Fibroblast of the aortic adventitia (primary cell): ENCODE measurements around the gene SNX27. TPM values are rescaled to one million over a fixed set of nuclear protein-coding genes. Genes with fewer than 3 reads are reported as not detected.
"Not testable (repeated sequence)": the region's sequence is repeated elsewhere in the genome, so short reads cannot be mapped to it uniquely, and the experiment has no call there.

ENCODE experiments used
- DNase-seq: peaks from one replicate; pipeline ENCODE4 v3.0.0-alpha.2; 2010; ENCODE audit warnings: low read depth
- H3K4me3 ChIP-seq: 2 replicates; pipeline ENCODE4 v1.5.1; 2011; ENCODE audit warnings: low read depth, mild to moderate bottlenecking, control low read depth, low read length, moderate library complexity
- total RNA-seq: library from RNA; depleted of rRNA; stranded (reverse); fragments of >200 nt; gene quantifications from 2 replicates; pipeline ENCODE4 v1.2.3, GENCODE V29; 2012; ENCODE audit warnings: low replicate concordance
- TF ChIP-seq, protein P1 (sequence below): IDR thresholded peaks from 2 replicates; pipeline ENCODE4 v1.5.1; 2011; ENCODE audit warnings: mild to moderate bottlenecking, low read length, control low read depth, inconsistent platforms; ENCODE audit not compliant: insufficient read depth

Gene SNX27
- total RNA-seq, 1 donor, result 28.6 TPM

DNA sequence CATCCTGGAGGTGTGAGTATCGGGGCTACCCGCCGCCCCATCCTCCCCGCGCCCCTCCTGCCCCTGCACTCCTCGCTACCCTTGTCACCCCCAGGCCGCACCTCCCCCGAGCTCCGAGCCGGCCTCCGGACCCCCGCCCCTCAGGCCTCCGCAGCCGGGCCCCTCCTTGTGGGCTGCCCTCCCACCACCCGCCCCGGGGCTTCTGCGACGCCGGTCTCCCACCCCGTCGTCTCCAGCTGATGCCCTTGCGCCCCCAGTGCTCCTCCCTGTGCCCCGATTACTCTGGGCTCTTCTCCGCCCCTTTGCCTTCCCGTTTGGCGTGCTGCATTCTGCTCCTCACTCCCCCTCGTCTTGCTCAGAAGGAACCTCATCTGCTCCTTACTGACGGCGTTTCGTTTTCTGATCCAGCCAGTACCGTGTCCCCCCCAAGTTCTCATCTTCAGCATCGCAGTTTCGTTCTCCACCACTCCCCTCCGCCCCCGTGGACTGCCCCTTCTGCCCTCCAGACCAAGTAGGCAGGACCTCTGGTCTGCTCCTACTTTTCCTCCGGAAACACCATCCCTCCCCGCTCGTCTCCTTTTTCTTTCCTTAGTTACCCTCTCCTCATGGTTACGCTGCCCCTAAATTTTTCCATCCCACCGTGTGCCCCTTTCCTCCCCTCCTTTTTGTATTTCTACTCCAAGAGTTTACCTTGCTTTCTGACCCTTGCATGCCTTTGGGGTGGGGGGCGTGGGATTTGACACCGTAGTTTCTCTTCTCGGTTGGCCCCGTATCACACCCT lies 841 bp downstream of the SNX27 start:
- TF ChIP-seq, protein P1, sequence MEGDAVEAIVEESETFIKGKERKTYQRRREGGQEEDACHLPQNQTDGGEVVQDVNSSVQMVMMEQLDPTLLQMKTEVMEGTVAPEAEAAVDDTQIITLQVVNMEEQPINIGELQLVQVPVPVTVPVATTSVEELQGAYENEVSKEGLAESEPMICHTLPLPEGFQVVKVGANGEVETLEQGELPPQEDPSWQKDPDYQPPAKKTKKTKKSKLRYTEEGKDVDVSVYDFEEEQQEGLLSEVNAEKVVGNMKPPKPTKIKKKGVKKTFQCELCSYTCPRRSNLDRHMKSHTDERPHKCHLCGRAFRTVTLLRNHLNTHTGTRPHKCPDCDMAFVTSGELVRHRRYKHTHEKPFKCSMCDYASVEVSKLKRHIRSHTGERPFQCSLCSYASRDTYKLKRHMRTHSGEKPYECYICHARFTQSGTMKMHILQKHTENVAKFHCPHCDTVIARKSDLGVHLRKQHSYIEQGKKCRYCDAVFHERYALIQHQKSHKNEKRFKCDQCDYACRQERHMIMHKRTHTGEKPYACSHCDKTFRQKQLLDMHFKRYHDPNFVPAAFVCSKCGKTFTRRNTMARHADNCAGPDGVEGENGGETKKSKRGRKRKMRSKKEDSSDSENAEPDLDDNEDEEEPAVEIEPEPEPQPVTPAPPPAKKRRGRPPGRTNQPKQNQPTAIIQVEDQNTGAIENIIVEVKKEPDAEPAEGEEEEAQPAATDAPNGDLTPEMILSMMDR, result no peak
- DNase-seq, result no peak
- peak overlapping the region; percentile 91 for H3K4me3 ChIP-seq

DNA sequence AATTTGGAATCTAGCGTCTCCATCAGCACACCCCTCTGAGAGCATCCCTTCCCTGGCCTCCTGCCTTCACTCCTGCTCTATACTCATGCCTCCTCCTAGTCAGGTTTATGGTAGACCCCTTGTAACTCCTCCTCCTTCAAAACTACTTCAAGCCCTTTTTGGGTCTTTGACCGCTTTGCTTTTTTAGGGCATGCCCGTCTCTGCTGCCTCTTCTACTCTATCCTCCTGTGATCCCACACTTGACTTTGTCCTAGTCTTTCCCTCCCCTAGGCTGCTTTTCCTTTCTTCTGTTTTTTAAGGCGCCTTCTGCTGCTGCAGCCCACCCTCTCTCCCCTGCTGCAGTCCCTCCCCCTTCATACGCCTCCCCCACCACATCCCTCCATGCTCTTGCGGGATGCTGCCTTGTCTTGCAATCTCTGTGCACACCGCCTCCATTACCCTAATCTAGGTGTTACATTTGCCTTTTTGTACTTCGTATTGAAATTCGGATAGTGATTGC lies 1.5 kb downstream of the SNX27 start:
- no peak for DNase-seq
- TF ChIP-seq, protein P1, result no peak
- H3K4me3 ChIP-seq, result peak overlapping the region; percentile 91

DNA sequence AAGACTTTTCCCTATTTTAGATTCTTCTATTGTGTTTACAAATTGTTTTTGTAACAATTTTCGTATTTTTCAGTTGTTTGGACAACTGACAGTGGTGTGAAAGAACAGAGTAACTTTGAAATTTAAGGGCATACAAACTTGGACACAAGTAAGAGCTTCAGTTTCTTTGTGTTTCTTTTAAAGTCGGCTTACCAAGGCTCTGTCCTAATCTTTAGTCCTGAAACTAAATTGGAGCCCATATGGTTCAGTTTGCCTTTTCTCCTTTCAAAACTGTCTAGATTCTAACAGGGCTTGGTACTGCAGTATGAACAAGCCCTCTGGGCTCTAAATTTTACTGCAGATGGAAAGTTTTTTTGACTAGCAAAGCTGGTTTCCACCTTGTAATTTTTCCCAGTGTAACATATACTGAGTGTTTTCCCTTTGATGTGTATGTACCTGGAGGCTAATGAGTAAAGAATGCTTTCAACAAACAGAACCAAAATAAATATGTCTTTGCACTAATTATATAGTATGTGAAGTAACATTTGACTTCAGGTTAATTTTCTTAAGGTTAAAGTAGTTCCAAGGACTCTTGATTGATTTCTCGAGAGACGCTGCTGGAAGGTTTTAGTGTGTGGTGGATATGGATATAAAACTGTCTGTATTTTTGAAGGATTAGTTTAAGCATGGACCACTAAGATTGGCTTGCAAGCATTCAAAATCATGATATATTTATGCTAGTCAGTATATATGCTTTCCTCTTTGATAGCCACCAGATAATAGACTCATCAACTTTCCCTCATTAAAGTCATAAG lies 4.1 kb downstream of the SNX27 start:
- TF ChIP-seq, protein P1, result no peak
- no peak overlapping the region for H3K4me3 ChIP-seq
- no peak for DNase-seq

DNA sequence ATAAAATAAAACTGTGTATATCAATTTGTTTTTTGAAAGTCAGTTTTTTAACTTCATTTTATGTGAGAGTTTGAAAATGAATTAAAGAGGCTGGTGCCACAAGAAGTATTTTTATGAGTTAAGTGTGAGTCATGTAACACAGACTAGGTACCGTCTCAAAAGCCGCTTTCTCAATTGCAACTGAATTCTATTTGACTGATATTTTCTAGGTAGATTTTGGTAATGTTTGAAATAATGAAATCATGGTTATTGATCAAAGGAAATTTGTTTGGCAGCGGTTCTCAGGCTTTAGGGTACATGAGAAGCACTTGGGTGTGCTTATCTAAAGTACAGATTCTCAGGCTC lies 4.6 kb downstream of the SNX27 start:
- DNase-seq, result no peak
- TF ChIP-seq, protein P1, result no peak
- no peak overlapping the region for H3K4me3 ChIP-seq

DNA sequence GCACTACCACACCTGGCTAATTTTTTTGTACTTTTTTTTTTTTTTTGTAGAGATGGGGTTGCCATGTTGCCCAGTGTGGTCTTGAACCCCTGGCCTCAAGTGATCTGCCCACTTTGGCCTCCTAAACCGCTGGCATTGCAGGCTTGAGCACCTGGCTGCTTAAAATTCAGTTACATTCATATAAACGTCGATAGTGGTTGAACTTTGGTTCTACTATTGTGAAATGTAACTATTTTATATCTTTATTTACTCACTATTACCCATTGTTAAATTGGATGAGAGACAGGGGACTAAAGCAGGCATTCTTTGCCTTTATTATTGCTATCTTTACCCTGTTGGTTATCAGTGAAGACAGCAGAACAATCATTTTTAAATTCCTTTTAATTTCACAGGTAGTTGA lies 6.2 kb downstream of the SNX27 start:
- TF ChIP-seq, protein P1, result no peak
- DNase-seq, result no peak
- H3K4me3 ChIP-seq, result no peak overlapping the region

DNA sequence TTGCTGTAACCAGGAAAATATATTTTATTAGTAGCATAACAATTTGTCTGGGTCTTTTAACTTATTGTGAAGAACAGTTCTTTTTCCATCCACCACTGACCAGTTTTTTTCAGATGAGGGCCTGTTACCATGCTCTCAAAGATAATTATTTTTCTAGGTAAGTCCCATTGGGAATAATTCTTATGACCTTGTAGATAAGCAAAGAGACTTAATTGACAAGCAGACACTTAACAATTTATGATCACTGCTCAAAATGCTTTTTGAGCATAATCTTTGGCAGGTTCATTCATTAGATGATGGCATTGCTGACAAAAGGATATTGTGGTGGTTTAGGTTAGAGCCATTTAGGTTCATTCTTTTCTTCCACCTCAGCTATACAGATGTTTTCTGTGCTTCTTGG lies 6.6 kb downstream of the SNX27 start:
- TF ChIP-seq, protein P1, result no peak
- H3K4me3 ChIP-seq, result no peak overlapping the region
- DNase-seq, result no peak

DNA sequence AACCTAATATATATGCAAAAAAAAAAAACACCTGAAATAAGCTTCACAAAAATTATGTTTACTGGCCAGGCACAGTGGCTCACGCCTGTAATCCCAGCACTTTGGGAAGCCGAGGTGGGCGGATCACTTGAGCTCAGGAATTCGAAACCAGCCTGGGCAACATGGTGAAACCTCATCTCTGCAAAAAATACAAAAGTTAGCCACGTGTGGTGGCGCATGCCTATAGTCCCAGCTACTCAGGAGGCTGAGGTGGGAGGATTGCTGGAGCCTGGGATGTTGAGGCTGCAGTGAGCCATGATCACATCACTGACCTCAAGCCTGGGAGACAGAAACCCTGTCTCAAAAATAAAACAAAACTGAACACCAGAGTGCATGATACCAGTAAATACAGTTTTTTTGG lies 7.1 kb downstream of the SNX27 start:
- not testable (repeated sequence) for DNase-seq

More for the DNA sequence above, 7.1 kb downstream of the SNX27 start:
- not testable (repeated sequence) for H3K4me3 ChIP-seq
